HepG2 (cell line): Measurements from ENCODE around the gene GCN1. TPM values are rescaled to one million over a fixed set of nuclear protein-coding genes. Genes with fewer than 3 reads are reported as not detected.

ENCODE experiments used
- DNMT1 ChIP-seq: sonication (generic); formaldehyde crosslinking; IDR thresholded peaks from 2 replicates; pipeline ENCODE4 v1.5.1; 2020; ENCODE audit warnings: mild to moderate bottlenecking, missing genetic modification reagents
- ELF4 ChIP-seq: sonication (generic); formaldehyde crosslinking; IDR thresholded peaks from 2 replicates; pipeline ENCODE4 v1.5.0; 2020; ENCODE audit warnings: missing genetic modification reagents, mild to moderate bottlenecking, moderate library complexity, borderline replicate concordance
- FOXJ3 ChIP-seq: sonication (generic); formaldehyde crosslinking; IDR thresholded peaks from 2 replicates; pipeline ENCODE4 v1.4.0; 2020; ENCODE audit warnings: missing genetic modification reagents, mild to moderate bottlenecking, borderline replicate concordance
- GATAD2A ChIP-seq: IDR thresholded peaks from 2 replicates; pipeline ENCODE4 v1.6.1; 2016
- GRHL1 ChIP-seq: sonication (generic); formaldehyde crosslinking; conservative IDR thresholded peaks from 2 replicates; pipeline ENCODE4 v1.8.0; 2022; ENCODE audit warnings: missing genetic modification reagents
- HMGA1 ChIP-seq: sonication (generic); formaldehyde crosslinking; conservative IDR thresholded peaks from 2 replicates; pipeline ENCODE4 v1.4.0; 2020; ENCODE audit warnings: missing genetic modification reagents
- KDM5A ChIP-seq: fragments of 200-600 bp; sonication (generic); IDR thresholded peaks from 2 replicates; pipeline ENCODE4 v1.7.0; 2018; ENCODE audit warnings: antibody characterized with exemption, mild to moderate bottlenecking, low read length, borderline replicate concordance
- MIXL1 ChIP-seq: IDR thresholded peaks from 2 replicates; pipeline ENCODE4 v1.6.1; 2016
- MYC ChIP-seq: sonication (generic); formaldehyde crosslinking; IDR thresholded peaks from 2 replicates; pipeline ENCODE4 v1.9.0; 2021; ENCODE audit warnings: missing genetic modification reagents, borderline replicate concordance
- NFIC ChIP-seq: IDR thresholded peaks from 2 replicates; pipeline ENCODE4 v1.6.1; 2012; ENCODE audit warnings: mild to moderate bottlenecking, low read length, inconsistent platforms
- PTBP1 ChIP-seq: fragments of 200-400 bp; formaldehyde crosslinking; IDR thresholded peaks from 2 replicates; pipeline ENCODE4 v1.6.1; 2018; ENCODE audit warnings: low read length, low read depth; ENCODE audit not compliant: poor library complexity, severe bottlenecking
- SMC3 ChIP-seq: IDR thresholded peaks from 2 replicates; pipeline ENCODE4 v1.6.1; 2011; ENCODE audit warnings: low read length, improper control_type of control experiment
- SPEN ChIP-seq: sonication (generic); formaldehyde crosslinking; IDR thresholded peaks from 2 replicates; pipeline ENCODE4 v1.5.1; 2020; ENCODE audit warnings: low read depth, mild to moderate bottlenecking, missing genetic modification reagents
- TMF1 ChIP-seq: sonication (generic); formaldehyde crosslinking; IDR thresholded peaks from 2 replicates; pipeline ENCODE4 v1.8.1; 2022; ENCODE audit warnings: low read depth, missing genetic modification reagents
- ZBTB33 ChIP-seq: sonication (generic); formaldehyde crosslinking; IDR thresholded peaks from 2 replicates; pipeline ENCODE4 v1.4.0; 2020; ENCODE audit warnings: missing genetic modification reagents
- ZKSCAN5 ChIP-seq: sonication (generic); formaldehyde crosslinking; IDR thresholded peaks from 2 replicates; pipeline ENCODE4 v1.5.1; 2020; ENCODE audit warnings: mild to moderate bottlenecking, missing genetic modification reagents
- ZNF207 ChIP-seq: fragments of 450-650 bp; IDR thresholded peaks from 2 replicates; pipeline ENCODE4 v1.6.1; 2016; ENCODE audit warnings: antibody characterized with exemption, borderline replicate concordance
- ZNF296 ChIP-seq: sonication (generic); formaldehyde crosslinking; conservative IDR thresholded peaks from 2 replicates; pipeline ENCODE4 v1.5.0; 2020; ENCODE audit warnings: mild to moderate bottlenecking, missing genetic modification reagents
- ZNF333 ChIP-seq: sonication (generic); formaldehyde crosslinking; IDR thresholded peaks from 2 replicates; pipeline ENCODE4 v1.4.0; 2020; ENCODE audit warnings: mild to moderate bottlenecking, missing genetic modification reagents, borderline replicate concordance
- ZNF572 ChIP-seq: sonication (generic); formaldehyde crosslinking; IDR thresholded peaks from 2 replicates; pipeline ENCODE4 v1.5.1; 2020; ENCODE audit warnings: mild to moderate bottlenecking, missing genetic modification reagents
- ZNF670 ChIP-seq: sonication (generic); formaldehyde crosslinking; IDR thresholded peaks from 2 replicates; pipeline ENCODE4 v1.8.0; 2022; ENCODE audit warnings: mild to moderate bottlenecking, missing genetic modification reagents, borderline replicate concordance
- ZNF703 ChIP-seq: sonication (generic); formaldehyde crosslinking; IDR thresholded peaks from 2 replicates; pipeline ENCODE4 v1.5.1; 2020; ENCODE audit warnings: missing genetic modification reagents, mild to moderate bottlenecking, moderate library complexity, borderline replicate concordance
- ZNF780A ChIP-seq: sonication (generic); formaldehyde crosslinking; IDR thresholded peaks from 2 replicates; pipeline ENCODE4 v1.8.0; 2022; ENCODE audit warnings: mild to moderate bottlenecking, missing genetic modification reagents, moderate library complexity
- ZNF841 ChIP-seq: sonication (generic); formaldehyde crosslinking; IDR thresholded peaks from 2 replicates; pipeline ENCODE4 v1.8.1; 2023; ENCODE audit warnings: missing genetic modification reagents, borderline replicate concordance
- polyA plus RNA-seq, 8 experiments: library from polyadenylated mRNA; depleted of rRNA in 3 of 8; stranded (reverse) in 7 of 8; unstranded in 1 of 8; fragments of >200 nt; fragmentation: Illumina TruSeq in 4 of 8; extraction: Trizol in 4 of 8; gene quantifications; 2 replicates each; pipeline versions ENCODE4 v1.2.1 to v1.2.3, GENCODE V29; 2011 to 2016; ENCODE audit warnings: low read depth in 4 of 8, missing spikeins in 1 of 8, mixed read lengths in 1 of 8; ENCODE audit not compliant: insufficient read depth in 1 of 8
- total RNA-seq, 5 experiments: library from RNA; depleted of rRNA; stranded (reverse); fragments of >200 nt; fragmentation: Illumina TruSeq; extraction: Trizol; gene quantifications; 2 replicates each; pipeline ENCODE4 v1.2.3, GENCODE V29; 2016; ENCODE audit warnings: low read depth in 1 of 5
- TF ChIP-seq, protein P1 (sequence below): sonication (generic); formaldehyde crosslinking; IDR thresholded peaks from 2 replicates; pipeline ENCODE4 v1.5.0; 2020; ENCODE audit warnings: missing genetic modification reagents

Gene GCN1
- total and polyA plus RNA-seq, 2 of the 13 experiments (the other 11 are each of a cell fraction or from before 2014, with no cell fraction given), result 58.2 to 83.0 TPM

GRCh38 chr12:120228291-120229070 is 34.0 kb upstream of the GCN1 start (continued):
- TF ChIP-seq MYC (CRISPR knock-in tag) (peak; percentile 96), PTBP1 (no peak), ZBTB33 (CRISPR knock-in tag) (peak; percentile 81), ZNF670 (CRISPR knock-in tag) (peak; percentile 91; the same call in 1 of the 2 replicates), ZNF841 (CRISPR knock-in tag) (no peak), GRHL1 (no peak), FOXJ3 (CRISPR knock-in tag) (no peak), ZNF333 (CRISPR knock-in tag) (no peak), NFIC (0 out of 2 replicates have a peak, but pooled peaks have one; percentile 17), TMF1 (CRISPR knock-in tag) (peak; percentile 24; the same call in 1 of the 2 replicates), SMC3 (peak; percentile 86), GATAD2A (peak; percentile 92), DNMT1 (CRISPR knock-in tag) (no peak), MIXL1 (CRISPR knock-in tag) (peak; percentile 81), ELF4 (peak; percentile 34; the same call in 1 of the 2 replicates), HMGA1 (CRISPR knock-in tag) (no peak), SPEN (CRISPR knock-in tag) (peak; percentile 46), ZNF780A (CRISPR knock-in tag) (no peak), ZNF296 (CRISPR knock-in tag) (peak; percentile 0; the same call in 1 of the 2 replicates), ZNF572 (no peak), KDM5A (peak; percentile 31; the same call in 1 of the 2 replicates), ZNF703 (CRISPR knock-in tag) (no peak; the same call in 1 of the 2 replicates), ZNF207 (no peak), ZKSCAN5 (CRISPR knock-in tag) (no peak)
- TF ChIP-seq, protein P1, sequence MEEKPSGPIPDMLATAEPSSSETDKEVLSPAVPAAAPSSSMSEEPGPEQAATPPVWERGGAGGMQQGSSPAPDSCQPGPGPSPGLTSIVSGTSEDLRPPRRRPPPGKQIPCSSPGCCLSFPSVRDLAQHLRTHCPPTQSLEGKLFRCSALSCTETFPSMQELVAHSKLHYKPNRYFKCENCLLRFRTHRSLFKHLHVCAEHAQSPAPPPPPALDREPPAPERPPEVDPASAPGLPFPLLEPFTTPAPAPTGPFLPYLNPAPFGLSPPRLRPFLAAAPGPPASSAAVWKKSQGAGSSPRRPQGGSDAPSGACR (CRISPR knock-in tag), result peak; percentile 97
